Effector memory CD4-positive, alpha-beta T cell (primary cell): ENCODE results near the gene RNF11.
"Not testable (repeated sequence)": the region's sequence is repeated elsewhere in the genome, so short reads cannot be mapped to it uniquely, and the experiment has no call there.

Source experiments
- DNase-seq, 3 donors: peaks; one replicate each; pipeline ENCODE4 v3.0.0-alpha.2; 2020
- H3K27ac ChIP-seq: 2 replicates; pipeline ENCODE4 v1.7.0; 2013; ENCODE audit warnings: mild to moderate bottlenecking, low read length, moderate library complexity; ENCODE audit not compliant: insufficient read depth, poor library complexity, severe bottlenecking
- H3K27me3 ChIP-seq: replicated peaks from 2 replicates; pipeline ENCODE4 v1.7.0; 2013; ENCODE audit warnings: mild to moderate bottlenecking, low read length; ENCODE audit not compliant: insufficient read depth, control insufficient read depth, poor library complexity, severe bottlenecking
- H3K36me3 ChIP-seq: 2 replicates; pipeline ENCODE4 v1.7.0; 2013; ENCODE audit warnings: mild to moderate bottlenecking, low read length, moderate library complexity; ENCODE audit not compliant: control insufficient read depth, insufficient read depth
- H3K4me1 ChIP-seq: 2 replicates; pipeline ENCODE4 v1.7.0; 2013; ENCODE audit warnings: low read length, mild to moderate bottlenecking; ENCODE audit not compliant: control insufficient read depth, insufficient read depth, poor library complexity, severe bottlenecking
- H3K4me3 ChIP-seq: 2 replicates; pipeline ENCODE4 v1.7.0; 2013; ENCODE audit warnings: low read length, low read depth, mild to moderate bottlenecking; ENCODE audit not compliant: insufficient read depth, poor library complexity, severe bottlenecking
- H3K9me3 ChIP-seq: 2 replicates; pipeline ENCODE4 v1.7.0; 2013; ENCODE audit warnings: mild to moderate bottlenecking, low read length, moderate library complexity; ENCODE audit not compliant: control insufficient read depth

The RNF11 gene

GRCh38 chr1:51210676-51211075 lies 25.4 kb upstream of the RNF11 start:
- Histone ChIP-seq H3K27ac (no peak overlapping the region), H3K4me3 (no peak overlapping the region), H3K9me3 (no peaks in the 10 kb centered on the region), H3K27me3 (no peaks in the 10 kb centered on the region), H3K4me1 (peaks cover 10% of the 10 kb centered on the region), H3K36me3 (no peaks in the 10 kb centered on the region)
- no peak for DNase-seq

- Histone ChIP-seq H3K27me3 (no peaks in the 10 kb centered on the region), H3K27ac (no peak overlapping the region), H3K4me3 (no peak overlapping the region), H3K36me3 (no peaks in the 10 kb centered on the region), H3K4me1 (peaks cover 10% of the 10 kb centered on the region), H3K9me3 (no peaks in the 10 kb centered on the region)
- no peak for DNase-seq
Measured at GRCh38 chr1:51214615-51215131, 21.4 kb upstream of the RNF11 start.

GRCh38 chr1:51215169-51215568 lies 20.9 kb upstream of the RNF11 start:
- H3K9me3 ChIP-seq, result no peaks in the 10 kb centered on the region
- no peaks in the 10 kb centered on the region for H3K27me3 ChIP-seq
- peaks cover 10% of the 10 kb centered on the region for H3K4me1 ChIP-seq
- no peak overlapping the region for H3K4me3 ChIP-seq
- H3K27ac ChIP-seq, result no peak overlapping the region
- no peaks in the 10 kb centered on the region for H3K36me3 ChIP-seq
- no peak for DNase-seq

DNA sequence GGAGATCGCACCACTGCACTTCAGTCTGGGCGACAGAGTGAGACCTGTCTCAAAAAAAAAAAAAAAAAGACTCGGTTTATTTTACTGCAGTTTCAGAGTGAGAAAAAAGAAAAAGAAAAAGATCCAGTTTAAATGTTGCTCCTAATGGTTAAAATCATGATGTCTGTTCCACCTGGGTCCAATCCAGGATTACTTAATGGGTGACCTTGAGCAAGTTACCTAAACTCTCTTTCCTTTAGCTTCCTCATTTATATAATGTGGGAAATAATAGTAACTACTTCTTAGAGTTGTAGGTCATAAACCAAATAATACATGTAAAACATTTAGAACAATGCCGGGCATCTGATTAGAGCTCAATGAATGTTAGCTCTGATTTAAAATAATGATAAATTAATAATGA lies 19.4 kb upstream of the RNF11 start:
- no peak for DNase-seq
- no peaks in the 10 kb centered on the region for H3K36me3 ChIP-seq
- peaks cover 10% of the 10 kb centered on the region for H3K4me1 ChIP-seq
- no peak overlapping the region for H3K4me3 ChIP-seq
- no peaks in the 10 kb centered on the region for H3K9me3 ChIP-seq
- no peaks in the 10 kb centered on the region for H3K27me3 ChIP-seq
- H3K27ac ChIP-seq, result no peak overlapping the region

DNA sequence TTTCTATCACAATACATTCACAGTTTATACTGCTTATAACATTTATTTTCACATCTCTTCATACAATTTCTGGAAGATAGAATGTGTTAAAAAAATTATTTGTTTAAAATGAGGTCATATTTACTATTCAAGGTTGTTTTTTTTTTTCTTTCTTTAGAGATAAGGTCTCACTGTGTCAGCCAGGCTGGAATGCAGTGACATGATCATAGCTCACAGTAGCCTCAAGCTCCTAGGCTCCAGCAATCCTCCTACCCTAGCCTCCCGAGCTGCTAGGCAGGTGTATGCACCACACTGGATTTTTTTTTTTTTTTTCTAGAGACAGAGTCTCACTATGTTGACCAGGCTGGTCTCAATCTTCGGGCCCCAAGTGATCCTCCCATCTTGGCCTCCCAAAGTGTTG lies 19.0 kb upstream of the RNF11 start:
- no peaks in the 10 kb centered on the region for H3K27me3 ChIP-seq
- H3K27ac ChIP-seq, result no peak overlapping the region
- no peak for DNase-seq

DNA sequence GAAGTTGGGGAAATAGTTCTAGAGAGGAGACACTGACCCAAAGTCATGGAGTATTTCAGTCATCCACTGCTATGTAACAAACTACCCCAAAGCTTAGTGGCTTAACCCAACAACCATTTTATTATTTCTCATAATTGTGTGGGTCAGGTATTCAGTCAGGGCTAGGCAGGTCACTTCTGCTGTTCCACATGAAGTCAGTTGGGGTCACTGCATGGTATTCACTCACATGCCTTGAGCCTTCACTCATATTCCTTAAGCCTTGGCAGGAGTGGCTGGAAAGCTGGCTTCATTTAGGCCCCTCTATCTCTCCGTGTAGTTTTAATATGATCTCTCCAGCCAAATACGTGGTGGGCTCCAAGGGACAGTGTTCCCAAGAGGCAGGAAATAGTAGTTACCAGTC lies 17.5 kb upstream of the RNF11 start:
- no peak for DNase-seq
- no peak overlapping the region for H3K4me3 ChIP-seq
- H3K27ac ChIP-seq, result no peak overlapping the region

More for the DNA sequence above, 19.0 kb upstream of the RNF11 start:
- no peaks in the 10 kb centered on the region for H3K9me3 ChIP-seq
- H3K4me3 ChIP-seq, result no peak overlapping the region
- no peaks in the 10 kb centered on the region for H3K36me3 ChIP-seq
- peaks cover 10% of the 10 kb centered on the region for H3K4me1 ChIP-seq

DNA sequence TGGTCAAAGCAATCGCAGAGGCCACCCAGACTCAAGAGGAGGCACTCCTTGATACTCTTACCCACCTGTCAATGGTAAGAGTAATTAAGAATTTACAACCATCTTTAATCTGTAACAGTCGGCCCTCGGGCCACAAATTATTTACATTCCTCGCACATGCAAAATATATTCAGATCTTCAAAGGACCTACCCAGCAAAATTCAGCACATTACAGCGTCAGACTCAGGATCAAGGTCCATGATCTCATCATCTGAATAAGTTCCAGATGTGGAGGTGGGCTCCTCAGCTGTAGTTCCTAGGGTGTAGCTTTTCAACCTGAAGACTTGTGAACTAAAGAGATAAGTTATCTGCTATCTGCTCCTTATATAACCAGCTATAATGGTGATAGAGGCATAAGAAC lies 17.1 kb upstream of the RNF11 start:
- no peak overlapping the region for H3K4me3 ChIP-seq
- DNase-seq, result no peak
- no peaks in the 10 kb centered on the region for H3K27me3 ChIP-seq
- H3K36me3 ChIP-seq, result no peaks in the 10 kb centered on the region
- H3K4me1 ChIP-seq, result peaks cover 10% of the 10 kb centered on the region
- no peaks in the 10 kb centered on the region for H3K9me3 ChIP-seq
- H3K27ac ChIP-seq, result no peak overlapping the region

More for the DNA sequence above, 17.5 kb upstream of the RNF11 start:
- no peaks in the 10 kb centered on the region for H3K9me3 ChIP-seq
- no peaks in the 10 kb centered on the region for H3K36me3 ChIP-seq
- peaks cover 10% of the 10 kb centered on the region for H3K4me1 ChIP-seq
- no peaks in the 10 kb centered on the region for H3K27me3 ChIP-seq

GRCh38 chr1:51221529-51221928 lies 14.5 kb upstream of the RNF11 start:
- not testable (repeated sequence) for H3K27ac ChIP-seq, DNase-seq, H3K9me3 ChIP-seq, H3K27me3 ChIP-seq, H3K36me3 ChIP-seq, H3K4me3 ChIP-seq, H3K4me1 ChIP-seq

- DNase-seq, result no peak
Measured at GRCh38 chr1:51222136-51222787, 13.8 kb upstream of the RNF11 start.

DNA sequence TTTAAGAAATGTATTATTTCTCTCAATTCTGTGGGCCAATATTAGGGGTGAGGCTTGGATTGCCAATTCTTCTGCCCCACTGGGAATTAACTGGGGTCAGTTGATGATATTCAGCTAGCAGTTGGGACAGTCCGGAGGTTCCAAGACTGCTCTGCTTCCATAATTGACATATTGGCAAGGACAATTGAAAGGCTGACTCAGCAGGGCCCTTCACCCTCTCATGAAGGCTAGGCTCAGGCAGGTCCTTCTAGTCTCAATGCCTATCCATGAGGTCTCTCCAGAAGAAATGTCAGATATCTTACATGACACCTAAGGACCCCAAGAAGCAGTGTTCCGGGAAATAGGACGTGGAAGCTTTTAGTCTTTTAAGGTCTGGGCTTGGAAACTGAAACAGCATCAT lies 13.3 kb upstream of the RNF11 start:
- Histone ChIP-seq H3K27me3 (no peaks in the 10 kb centered on the region), H3K4me1 (no peaks in the 10 kb centered on the region), H3K9me3 (no peaks in the 10 kb centered on the region), H3K27ac (no peak overlapping the region), H3K36me3 (no peaks in the 10 kb centered on the region), H3K4me3 (no peak overlapping the region)
- no peak for DNase-seq

More at GRCh38 chr1:51222136-51222787, 13.8 kb upstream of the RNF11 start:
- no peaks in the 10 kb centered on the region for H3K36me3 ChIP-seq
- H3K4me1 ChIP-seq, result no peaks in the 10 kb centered on the region
- no peak overlapping the region for H3K27ac ChIP-seq
- no peaks in the 10 kb centered on the region for H3K27me3 ChIP-seq
- no peak overlapping the region for H3K4me3 ChIP-seq
- no peaks in the 10 kb centered on the region for H3K9me3 ChIP-seq
